Putamen (tissue), 1 donor: ENCODE measurements around the gene IVD.
A peak's percentile ranks its signal among the peaks of the same experiment; 100 is the strongest.

Experiments
- DNase-seq: peaks from one replicate; pipeline ENCODE4 v3.0.0-alpha.2; 2016; ENCODE audit warnings: low spot score

Gene IVD

GRCh38 chr15:40460404-40460803 lies 54.8 kb downstream of the IVD start:
- DNase-seq: no peak

DNA sequence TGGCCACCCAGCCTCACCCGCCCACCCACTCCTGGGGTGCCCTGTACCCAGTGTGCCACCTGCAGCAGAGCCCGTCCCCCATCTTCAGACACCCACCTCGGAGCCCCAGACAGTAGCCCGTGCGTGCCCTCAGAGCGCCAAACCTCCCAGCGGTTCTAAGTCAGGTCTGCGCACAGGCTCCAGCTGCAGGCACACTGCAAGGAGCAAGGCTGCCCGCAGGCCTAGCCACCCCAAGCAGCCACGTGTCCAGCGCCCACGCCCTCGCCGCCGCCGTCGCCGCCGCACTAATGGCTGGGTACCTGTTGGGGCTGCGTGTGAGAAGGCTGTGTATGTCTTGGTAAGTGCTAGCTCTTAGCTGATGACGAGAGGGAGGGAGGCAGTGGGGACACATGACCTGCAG lies 56.4 kb downstream of the IVD start:
- DNase-seq: no peak

DNA sequence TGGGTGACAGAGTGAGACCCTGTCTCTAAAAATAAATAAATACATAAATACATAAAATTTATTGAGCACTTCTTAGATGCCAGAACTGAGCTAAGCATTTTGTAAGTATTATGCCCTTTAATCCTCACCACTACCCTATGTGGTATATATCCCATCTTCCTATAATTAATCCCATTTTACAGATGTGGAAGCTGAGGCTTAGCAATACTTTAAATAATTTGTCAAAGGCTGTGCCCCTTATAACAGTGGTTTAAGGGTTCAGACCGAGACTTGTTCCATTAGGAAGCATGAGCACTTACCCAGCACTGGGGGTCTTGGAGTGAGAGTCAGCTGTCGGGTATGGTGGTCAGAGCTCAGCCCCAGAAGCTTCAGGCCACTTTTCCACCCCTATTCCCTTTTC lies 57.7 kb downstream of the IVD start:
- no peak for DNase-seq

DNA sequence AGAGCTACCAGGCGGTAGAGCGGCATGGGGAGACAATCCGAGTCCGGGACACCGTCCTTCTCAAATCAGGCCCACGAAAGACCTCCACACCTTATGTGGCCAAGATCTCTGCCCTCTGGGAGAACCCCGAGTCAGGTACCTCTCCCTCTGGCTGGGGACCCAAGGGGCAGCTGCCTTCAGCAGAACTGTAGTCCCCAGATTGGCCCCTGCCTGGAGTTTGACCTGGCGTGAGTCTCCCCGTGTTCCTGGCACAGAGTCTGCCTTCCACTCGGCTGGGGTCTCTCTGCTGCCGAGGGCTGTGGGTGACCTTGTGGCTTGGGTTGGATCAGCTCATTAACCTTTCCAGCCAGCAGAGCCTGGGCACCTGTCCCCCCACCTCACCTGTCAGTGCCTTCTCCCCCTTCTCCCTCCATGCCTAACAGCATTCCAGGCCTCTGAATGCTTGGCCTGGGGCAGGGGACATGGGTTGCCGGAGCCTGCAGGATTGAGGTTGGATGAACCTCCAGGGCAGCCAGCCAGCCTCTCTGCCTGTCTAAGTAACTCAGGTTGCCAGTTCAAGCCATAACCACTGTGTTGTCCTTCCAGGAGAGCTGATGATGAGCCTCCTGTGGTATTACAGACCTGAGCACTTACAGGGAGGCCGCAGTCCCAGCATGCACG lies 58.4 kb downstream of the IVD start:
- no peak for DNase-seq

GRCh38 chr15:40464595-40465185 lies 59.1 kb downstream of the IVD start:
- DNase-seq: no peak

DNA sequence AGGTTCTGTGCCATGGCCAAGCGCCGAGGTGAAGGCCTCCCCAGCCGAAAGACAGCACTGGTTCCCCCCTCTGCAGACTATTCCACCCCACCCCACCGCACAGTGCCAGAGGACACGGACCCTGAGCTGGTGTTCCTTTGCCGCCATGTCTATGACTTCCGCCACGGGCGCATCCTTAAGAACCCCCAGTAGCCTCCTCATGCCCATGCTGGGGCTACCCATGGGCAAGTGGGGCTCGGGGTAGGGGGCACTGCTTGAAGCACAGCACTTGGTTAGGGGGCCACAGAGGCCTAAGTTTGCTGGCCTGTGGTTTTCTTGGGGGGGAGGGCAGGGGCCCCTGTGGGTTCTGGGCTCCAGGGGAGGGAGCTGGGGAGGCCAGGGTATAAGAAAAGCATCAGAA lies 60.3 kb downstream of the IVD start:
- no peak for DNase-seq

DNA sequence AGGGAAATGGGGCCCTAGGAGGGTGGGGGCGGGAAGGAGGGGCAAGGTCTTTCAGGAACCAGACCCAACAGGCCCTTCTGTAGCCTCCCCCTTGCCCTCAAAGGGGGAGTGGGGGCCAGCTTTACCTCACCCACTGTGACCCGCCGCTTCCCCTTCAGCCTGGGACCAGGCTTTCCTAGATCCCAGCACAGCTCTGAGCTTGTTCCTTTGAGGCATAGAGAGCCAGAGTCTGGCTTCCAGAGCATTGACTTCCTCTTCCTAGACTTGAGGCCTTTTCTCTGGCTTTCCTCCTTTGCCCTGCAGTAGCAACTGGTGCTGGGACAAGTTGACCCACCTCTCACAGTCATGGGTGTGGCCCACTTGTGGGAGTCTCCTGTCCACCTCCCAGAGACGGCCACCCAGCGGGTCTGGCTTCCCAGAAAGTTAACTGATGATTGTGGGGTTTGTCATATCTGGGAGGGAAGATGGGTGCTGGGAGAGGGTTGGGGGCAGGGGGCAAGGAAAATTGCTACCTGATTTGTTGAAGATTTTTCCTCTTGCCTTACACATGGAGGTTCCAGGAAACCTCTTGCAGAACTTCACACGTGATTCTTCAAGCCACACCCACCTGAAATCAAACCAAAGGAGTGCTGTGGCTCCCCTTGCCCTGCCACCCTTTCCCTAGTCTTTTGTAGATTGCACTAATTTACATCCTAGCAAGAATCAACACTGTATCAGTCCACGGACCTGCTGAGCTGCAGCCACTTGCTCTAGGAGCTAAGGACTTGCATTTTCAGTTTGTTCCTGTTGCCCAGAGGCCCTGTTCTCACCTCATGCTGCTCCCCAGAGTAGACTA lies 61.0 kb downstream of the IVD start:
- DNase-seq: no peak

DNA sequence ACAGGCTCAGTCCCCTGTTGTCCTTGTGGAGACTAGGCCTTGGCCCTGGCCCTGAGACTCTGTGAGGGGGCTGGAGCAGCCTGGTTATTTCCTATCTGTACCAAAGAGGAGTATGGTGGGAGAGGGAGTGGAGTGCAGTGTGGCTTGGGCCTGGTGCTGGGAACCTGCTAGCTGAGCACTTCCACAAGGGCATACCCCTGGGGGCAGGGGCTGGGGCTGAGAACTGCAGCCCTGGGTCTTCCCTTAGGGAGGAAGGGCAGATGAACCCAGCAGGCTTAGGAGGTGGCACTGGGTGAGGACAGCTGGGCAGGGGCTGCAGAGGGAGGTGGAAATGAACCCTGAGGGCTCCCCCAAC lies 61.6 kb downstream of the IVD start:
- DNase-seq: no peak

DNA sequence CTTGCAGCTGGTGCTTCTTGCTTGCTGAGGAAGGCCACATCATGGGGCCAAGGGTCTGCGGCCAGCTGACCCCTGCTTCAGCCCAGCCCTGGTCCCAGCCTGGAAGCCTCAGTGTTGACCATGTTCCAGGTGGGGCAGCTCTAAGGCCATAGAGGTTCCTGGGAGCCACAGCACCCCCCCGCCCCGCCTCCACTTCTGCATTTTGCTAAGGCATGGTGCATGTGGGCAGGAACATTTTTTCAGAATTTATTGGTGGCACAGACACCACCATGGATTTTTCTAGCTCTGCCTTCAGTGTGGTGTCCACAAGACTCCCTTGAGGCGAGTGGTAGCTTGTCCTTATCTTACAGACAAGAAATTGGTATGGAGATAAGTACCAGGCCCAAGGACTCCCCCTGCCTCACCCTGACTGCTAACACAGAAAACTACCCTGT lies 63.3 kb downstream of the IVD start:
- DNase-seq: no peak

DNA sequence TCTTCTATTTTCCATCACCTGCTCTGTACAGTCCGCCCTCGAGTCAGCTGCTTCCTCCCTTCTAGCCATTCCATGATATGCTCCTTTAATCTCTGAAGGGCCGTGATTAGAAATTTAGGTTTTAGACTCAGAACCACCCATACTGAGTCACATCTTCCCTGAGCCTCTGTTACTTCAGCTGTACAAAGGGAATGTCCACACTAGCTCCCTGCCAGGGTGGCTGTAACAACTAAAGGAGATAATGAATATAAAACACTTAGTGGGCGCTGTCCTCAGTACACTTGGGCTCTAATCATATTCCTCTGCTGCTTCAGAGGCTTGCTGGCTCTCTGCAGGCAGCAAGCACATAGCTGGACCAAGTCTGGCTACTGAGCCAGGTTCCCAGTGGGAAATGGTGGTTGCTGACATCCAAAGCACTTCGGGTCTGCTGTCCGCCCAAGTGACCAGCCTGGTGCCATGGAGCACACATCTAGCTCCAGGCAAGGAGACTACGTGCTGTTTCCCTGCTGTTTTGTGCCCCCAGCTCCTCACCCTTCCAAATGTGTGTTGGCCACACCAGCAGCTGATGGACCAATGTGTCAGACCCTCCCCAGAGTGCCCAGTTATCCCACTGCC lies 64.3 kb downstream of the IVD start:
- DNase-seq: no peak

DNA sequence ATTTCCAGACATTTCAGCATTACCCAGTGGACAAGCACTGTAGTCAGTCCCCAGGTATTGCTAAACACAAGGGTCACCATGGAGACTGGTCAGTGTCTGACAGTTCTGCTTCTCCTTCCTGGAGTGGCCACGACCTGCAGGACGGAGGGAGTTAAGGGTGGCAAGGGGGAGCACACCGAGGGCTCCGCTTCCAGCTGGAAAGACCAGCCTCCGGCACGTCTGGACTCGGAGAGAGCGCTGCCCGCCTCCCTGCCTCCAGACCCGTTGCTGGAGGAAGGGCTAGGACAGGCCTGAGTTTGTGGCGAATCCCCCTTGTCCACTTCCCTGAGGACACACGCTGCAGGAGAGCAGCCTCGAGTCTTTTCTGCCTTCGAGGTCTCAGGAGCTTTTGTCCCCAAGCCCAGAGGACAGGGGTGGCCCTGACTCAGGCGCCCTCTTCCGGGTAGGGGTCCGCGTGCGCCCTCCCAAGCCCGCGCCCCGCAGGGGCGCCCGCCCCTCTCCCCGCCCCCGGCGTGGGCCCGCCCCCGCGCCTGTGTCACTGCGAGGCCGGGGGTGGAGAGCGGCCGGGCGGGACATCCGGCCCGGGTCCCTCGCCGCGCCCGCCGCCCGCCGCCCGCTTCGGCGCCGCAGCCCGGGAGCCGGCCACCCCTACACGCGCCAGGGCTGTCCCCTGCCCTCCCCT lies 65.0 kb downstream of the IVD start, which contains the start of gene CHST14:
Gene CHST14 (plus strand): TSS at position 562 of the 682 bp plus-strand sequence. CDS start 230 bp downstream, outside the sequence.
- DNase-seq: peak; percentile 50
